HG03280 (cell line): ENCODE measurements around the gene INHBC.
"Not testable (repeated sequence)": the region's sequence is repeated elsewhere in the genome, so short reads cannot be mapped to it uniquely, and the experiment has no call there.

Experiments
- ATAC-seq: cut with Tn5 transposase; IDR thresholded peaks from one replicate; pipeline ENCODE4 v1.9.1; 2021; ENCODE audit warnings: mild to moderate bottlenecking, moderate library complexity; ENCODE audit not compliant: unreplicated experiment

The INHBC gene

GRCh38 chr12:57428965-57429364 is 5.6 kb upstream of the INHBC start:
- no peak for ATAC-seq

- no peak for ATAC-seq
Observed at GRCh38 chr12:57429473-57430111, 5.0 kb upstream of the INHBC start.

GRCh38 chr12:57430112-57430930 is 4.3 kb upstream of the INHBC start:
- ATAC-seq: peak; percentile 59

DNA sequence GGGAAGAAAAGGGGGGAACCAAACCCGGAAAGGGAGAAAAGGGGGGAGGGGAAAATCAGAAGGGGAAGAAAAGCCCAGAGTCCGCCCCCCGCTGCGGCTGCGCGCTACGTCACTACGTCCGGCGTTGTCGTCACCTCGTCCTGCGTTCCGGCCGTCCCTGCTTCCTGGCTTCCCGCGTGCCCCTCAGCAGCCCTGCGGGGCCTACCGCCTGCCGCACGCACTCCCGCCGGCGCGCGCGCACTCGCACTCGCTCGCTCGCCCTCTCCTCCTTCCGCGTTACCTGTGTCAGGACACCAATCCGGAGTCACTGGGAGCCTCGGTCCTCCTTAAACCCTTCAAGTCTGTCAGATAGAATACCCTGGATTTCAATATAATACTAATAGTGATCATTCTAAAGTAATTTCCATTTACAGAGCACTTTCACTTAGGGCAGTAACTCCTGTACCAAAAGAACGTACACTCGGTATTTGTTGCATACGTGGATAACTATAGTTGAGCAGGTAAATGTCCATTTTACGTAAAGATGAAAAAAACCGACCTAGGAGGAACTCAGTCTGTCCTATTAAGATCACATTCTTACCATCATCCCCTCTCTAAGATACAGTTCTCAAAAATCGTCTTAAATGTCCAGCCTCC is 3.5 kb upstream of the INHBC start, which contains the start of gene R3HDM2:
Gene R3HDM2 (minus strand): TSS at position 113 of the 636 bp plus-strand sequence. CDS start 120,615 bp downstream, outside the sequence.
- peak; percentile 96 for ATAC-seq

GRCh38 chr12:57431654-57432188 is 2.9 kb upstream of the INHBC start:
- ATAC-seq: no peak

- no peak for ATAC-seq
Observed at GRCh38 chr12:57433370-57433769, 1.2 kb upstream of the INHBC start.

DNA sequence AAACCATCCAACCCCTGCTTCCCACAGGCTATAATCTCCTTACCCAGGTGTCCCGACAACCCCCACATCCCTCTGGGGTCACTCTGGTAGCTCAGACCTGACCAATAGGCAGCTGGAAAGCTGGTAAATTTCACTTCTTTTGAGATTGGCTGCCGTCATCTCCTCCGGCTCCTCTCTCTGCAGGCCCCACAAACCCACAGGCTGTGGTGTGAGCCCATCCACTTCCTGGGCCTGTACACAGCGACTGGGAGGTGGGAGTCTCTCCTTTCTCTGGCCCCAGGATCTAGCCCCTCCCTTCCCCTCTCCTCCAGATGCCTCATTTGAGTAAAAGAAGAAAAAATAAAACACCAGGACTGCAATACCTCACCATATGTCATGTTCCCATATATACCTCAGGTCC is 709 bp downstream of the INHBC start:
- ATAC-seq: no peak

GRCh38 chr12:57438400-57438799 is 3.8 kb downstream of the INHBC start:
- no peak for ATAC-seq

DNA sequence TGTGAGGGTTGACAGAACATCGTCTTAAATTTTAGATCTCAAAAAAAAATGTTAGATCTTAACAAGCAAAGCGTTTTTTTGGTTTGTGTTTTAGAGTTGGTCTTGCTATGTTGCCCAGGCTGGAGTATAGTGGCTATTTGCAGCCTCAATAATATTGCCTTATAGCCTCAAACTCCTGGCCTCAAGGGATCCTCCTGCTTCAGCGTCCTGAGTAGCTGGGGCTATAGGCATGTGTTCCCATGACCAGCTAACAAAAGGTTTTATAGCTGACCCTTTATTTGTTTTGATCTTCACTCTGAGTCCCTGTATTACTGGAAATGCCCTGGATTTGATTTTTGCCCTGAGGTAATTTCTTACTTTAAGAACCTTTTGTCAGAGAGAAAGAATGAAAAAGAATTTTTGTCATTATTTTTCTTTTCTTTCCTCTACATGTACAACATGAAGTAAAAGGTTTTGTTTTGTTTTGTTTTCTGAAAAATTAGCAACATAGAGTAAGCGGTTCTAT is 5.2 kb downstream of the INHBC start:
- ATAC-seq: no peak

- not testable (repeated sequence) for ATAC-seq
Observed at GRCh38 chr12:57441393-57441792, 6.8 kb downstream of the INHBC start.

GRCh38 chr12:57441846-57442427 is 7.4 kb downstream of the INHBC start:
- ATAC-seq: no peak

DNA sequence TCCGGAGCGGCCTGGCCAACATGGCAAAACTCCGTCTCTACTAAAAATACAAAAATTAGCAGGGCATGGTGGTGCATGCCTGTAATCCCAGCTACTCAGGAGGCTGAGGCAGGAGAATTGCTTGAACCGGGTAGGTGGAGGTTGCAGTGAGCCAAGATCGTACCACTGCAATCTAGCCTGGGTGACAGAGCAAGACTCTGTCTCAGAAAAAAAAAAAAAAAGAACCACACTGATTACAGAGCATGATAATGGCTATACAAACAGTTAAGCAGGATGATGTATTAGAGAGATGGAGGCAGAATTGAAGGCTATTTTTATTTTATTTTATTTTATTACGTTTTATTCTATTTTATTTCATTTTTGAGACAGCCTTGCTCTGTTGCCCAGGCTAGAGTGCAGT is 9.8 kb downstream of the INHBC start:
- not testable (repeated sequence) for ATAC-seq

- ATAC-seq: no peak
Observed at GRCh38 chr12:57444744-57445143, 10.2 kb downstream of the INHBC start.

- ATAC-seq: no peak
Observed at GRCh38 chr12:57446292-57446960, 11.8 kb downstream of the INHBC start.

DNA sequence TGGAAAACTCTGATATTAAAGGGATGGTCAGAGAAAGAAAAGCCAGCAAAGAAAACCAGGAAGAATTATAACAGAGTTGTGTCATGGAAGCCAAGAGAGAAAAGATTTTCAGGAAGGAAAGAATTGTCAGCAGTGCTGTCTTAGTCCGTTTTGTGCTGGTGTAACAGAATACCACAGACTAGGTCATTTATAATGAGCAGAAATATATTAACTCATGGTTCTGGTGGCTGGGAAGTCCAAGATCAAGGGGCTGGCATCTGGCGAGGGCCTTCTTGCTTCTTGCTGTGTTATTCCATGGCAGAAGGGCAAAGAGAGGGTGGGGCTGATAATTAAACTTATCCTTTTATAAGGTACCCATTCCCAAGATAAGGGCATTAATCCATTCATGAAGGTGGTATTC is 14.1 kb downstream of the INHBC start:
- no peak for ATAC-seq

GRCh38 chr12:57449375-57449774 is 14.8 kb downstream of the INHBC start:
- no peak for ATAC-seq

GRCh38 chr12:57450057-57450456 is 15.5 kb downstream of the INHBC start:
- ATAC-seq: no peak

GRCh38 chr12:57451233-57451778 is 16.7 kb downstream of the INHBC start:
- no peak for ATAC-seq

- no peak for ATAC-seq
Observed at GRCh38 chr12:57452181-57452936, 17.8 kb downstream of the INHBC start.
